HG03175 (cell line): ENCODE data around the gene PPARD.
"Not testable (repeated sequence)": the region's sequence is repeated elsewhere in the genome, so short reads cannot be mapped to it uniquely, and the experiment has no call there.

ENCODE experiments used
- ATAC-seq: cut with Tn5 transposase; IDR thresholded peaks from one replicate; pipeline ENCODE4 v1.9.1; 2021; ENCODE audit warnings: mild to moderate bottlenecking, moderate library complexity; ENCODE audit not compliant: unreplicated experiment

PPARD gene

DNA sequence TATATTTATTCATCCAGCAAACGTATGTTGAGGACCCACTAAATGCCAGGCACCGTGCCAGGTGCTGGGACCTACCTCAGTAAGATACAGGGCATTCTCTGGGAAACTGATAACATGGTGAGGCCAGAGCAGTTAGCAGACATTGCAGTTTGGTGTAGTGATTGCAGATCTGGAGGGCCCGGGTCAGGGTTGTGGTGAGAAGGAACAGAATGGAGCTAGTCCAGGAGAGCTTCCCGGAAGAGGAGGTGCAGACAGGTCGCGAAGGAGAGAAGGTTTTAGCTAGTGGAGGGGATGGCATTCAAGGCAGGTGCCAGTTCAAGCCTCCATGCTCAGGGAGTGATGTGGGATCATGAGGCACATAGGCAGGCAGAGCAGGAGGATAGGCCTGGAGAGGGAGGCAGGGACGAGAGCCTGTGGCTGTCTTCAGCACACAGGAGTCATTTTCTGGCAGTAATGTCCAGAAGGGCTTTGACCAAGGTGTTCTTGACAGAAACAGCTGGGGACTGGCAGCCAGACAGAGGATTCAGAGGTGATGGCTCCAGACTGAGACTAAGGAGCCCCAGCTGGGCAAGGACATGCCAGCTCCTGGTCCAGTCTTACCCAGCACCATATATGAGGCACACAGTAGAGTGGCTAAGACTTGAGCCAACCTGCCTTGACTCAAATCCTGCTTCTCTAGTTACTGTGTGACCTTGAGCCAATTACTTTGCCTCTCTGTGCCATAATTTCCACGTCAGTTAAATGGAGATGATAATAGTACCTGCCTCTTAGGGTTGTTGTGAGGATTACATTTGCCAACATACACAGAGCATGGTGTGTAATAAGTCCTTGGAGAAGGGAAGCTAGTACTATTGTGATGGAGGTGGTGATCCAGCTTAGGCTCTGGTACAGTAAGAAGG lies 61.4 kb downstream of the PPARD start:
- ATAC-seq, result no peak

DNA sequence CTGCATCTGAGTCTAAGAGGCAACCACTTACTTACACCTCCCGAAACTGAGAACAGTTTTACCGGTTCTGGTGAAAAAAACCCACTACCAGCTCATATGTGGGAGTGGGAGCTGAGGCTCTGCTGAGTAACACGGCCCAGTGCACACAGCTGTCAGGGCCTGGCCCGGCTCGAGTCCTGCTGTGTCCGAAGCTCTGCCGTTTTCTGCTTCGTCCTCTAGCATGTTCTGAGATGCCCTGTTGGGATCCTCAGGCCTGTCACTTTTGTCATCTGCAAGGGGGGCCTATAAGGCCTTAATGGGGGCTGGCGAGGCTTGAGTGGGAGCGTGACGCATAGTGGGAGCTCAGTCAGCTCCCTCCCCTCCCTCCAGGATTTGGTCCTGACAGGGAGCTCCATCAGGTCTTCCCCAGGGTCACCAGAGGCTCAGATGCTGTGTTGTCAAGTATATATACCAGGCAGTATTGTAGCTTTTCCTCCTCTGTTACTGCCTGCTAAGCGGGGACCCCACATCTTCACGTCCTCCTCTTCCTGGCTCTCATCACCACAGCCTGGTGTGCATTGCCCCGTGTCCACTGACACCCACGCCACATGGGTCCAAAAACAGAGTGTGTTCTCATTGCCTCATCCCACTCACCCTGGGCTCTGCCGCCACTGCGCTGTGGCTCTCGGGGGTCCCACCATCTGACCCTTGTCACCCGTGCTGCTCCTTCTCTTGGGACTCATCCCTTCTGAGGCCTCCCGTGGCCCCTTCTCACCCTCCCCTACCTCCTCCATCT lies 64.5 kb downstream of the PPARD start:
- ATAC-seq, result no peak

DNA sequence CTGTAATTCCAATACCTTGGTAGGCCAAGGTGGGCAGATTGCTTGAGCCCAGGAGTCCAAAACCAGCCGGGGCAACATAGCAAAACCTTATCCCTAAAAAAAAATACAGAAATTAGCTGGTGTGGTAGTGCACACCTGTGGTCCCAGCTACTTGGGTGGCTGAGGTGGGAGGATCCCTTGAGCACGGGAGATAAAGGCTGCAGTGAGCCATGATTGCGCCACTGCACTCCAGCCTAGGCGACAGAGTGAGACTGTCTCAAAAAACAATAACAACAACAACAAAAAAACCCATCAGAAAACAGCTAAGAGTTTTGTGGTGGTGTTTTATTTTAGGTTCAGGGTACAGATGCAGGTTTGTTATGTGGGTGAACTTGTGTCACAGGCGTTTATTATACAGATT lies 66.9 kb downstream of the PPARD start:
- no peak for ATAC-seq

DNA sequence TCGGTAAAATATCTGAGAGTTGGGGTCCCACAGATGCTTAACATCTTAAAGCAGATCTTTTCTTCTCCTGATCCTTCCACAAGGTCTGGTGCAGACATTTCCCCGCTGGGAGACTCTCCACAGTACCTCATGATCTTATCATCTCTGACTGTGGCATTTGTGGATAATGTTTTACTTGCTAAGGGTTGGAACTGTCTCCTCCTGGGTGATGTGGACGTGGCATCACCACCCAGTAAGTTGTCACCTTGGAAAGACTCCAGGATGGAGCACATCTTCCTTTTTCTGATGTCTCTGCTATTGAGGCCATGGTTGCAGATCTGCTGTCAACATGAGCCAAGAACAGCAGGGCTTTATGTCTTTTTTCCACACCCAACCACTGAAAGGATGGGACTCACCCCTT lies 67.8 kb downstream of the PPARD start:
- ATAC-seq, result no peak

DNA sequence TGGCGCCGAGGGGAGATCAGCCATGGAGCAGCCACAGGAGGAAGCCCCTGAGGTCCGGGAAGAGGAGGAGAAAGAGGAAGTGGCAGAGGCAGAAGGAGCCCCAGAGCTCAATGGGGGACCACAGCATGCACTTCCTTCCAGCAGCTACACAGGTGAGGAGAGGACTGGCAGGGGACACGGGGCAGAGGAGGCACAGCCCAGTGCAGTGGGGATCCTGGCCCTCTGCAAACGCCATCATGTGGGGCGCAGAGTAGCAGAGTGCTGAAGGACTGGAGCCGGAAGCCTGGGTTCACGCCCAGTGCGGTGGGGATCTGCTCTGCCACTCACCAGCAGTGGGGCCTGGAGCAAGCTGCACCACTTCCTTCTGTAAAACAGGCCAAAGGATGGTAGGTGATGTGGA lies 68.7 kb downstream of the PPARD start:
- no peak for ATAC-seq

DNA sequence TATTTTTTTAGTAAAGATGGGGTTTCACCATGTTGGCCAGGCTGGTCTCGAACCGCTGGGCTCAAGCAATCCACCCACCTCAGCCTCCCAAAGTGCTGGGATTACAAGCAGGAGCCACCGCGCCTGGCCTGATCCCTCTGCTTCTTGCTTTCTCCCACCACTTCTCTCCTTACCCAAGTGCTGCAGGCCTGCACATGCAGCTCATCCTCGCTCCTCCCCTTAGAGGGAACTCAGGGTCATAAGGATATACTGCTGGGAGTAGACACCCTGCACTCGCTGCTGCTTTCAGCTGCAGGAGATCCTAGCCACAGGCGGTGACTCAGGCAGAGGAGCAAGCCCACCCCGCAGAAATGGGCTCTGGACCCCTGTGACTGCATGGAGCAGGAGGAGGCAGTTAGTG lies 69.7 kb downstream of the PPARD start:
- ATAC-seq, result no peak

DNA sequence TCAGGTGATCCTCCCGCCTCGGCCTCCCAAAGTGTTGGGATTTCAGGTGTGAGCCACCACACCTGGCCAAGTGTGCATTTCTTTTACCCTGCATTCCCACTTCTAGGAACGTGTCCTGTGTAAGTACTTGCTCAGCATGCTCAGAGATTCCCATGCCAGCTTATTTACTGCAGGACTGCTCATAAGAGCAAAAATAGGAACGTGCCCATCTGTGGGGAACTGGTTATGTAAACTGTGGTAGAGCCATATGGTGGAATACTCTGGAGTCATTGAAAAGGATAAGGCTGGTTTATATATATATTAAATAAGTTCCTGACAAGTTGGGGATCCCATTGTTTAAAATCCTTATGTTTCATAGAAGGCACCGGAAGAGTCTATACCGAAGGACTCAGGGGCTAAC lies 71.6 kb downstream of the PPARD start:
- no peak for ATAC-seq

DNA sequence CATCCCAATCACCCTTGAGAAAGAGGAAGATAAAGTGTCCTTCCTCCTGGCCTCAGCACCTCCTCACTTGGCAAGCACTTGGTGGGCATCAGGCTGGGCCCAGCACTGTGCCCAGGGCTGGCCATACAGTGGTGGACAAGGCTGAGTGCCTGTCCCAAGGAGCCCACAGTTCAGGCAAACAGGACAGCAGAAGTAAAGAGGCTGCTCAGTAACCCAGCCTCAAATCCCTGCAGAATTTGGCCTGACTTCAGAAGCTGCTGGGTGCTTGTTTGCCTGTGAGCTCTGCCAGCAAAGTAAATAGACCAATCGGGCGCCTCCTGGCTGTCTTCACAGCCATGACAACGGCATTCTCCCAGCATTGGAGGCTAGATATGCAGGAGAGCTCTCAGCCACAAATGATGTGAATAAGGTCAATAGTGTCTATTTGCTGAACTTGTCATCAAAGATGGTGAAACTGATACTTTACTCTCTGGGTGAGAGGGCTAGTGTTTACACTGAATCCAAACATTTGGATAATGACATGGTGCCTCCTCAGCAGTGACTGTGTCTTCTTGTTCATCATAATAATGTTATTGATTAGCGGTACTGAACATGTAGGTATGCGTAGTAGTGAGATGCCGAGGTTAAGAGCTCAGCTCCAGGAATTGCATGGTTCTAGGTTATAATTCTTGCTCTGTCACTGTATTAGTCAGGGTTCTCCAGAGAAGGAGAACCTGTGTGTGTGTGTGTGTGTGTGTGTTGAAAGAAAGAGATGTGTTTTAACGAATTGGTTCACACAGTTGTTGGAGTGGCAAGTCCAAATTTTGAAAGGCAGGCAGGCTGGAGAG lies 72.9 kb downstream of the PPARD start:
- ATAC-seq, result no peak

DNA sequence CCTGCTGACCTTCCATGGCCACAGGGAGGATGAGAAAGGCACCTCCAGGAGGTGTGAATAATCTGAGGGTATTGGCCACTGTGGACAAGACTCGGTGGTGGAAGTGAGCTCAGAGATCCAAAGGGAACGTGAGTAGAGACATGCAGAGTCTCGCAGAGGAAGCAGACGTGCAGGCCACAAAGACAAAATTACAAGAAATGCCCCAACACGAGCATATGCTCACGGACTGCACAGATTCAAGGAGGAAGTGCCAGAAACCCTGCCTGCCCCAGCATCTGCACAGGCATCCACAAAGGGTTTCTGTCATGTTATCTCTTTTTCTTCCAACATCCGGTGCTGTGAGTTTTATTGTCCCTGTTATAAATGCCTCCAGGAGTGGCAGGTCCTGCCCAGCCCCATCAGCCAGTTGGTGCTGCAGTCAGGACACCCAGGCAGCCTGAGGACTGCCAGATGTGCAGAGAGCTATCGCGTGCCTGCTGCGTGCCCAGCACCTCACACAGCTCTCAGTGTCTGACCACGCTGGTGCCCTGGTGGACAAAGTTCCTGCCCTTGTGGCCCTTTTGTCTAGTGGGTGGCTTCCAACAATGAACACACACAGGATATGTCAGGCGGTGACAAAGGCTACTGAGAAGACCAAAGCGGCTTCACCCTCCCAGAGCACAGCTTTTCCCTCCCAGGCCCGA lies 75.8 kb downstream of the PPARD start:
- no peak for ATAC-seq

DNA sequence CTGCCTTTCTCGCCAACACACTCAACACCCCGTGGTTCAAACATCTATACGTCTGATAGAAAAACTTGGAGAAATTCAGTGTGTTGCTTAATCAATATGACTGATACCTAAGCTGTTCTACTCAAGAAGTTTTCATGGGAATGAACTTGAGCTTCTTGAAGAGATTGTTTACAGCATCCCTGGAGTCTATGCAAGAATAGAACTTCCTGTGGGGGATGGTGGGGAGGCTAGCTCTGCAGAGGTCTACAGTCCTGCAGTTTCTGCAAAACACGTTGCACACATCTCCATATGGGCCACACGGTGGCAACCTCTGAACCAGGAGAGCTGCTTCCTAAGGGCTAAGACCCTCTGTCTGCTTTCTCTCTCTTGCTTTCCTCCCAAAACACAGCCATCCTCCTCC lies 77.1 kb downstream of the PPARD start:
- ATAC-seq, result no peak

DNA sequence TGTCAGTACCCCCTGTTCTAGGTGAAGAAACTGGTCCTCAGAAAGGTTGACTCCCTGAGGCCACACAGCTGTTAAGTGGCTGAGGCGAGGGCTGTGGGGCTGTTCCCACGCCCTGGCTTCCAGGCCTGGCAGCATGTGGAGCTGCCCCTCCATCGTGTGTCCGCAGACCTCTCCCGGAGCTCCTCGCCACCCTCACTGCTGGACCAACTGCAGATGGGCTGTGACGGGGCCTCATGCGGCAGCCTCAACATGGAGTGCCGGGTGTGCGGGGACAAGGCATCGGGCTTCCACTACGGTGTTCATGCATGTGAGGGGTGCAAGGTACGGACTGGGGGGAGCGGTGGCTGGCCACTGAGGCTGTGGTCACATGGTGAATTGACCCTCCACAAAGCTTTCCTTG lies 77.6 kb downstream of the PPARD start:
- ATAC-seq, result no peak

DNA sequence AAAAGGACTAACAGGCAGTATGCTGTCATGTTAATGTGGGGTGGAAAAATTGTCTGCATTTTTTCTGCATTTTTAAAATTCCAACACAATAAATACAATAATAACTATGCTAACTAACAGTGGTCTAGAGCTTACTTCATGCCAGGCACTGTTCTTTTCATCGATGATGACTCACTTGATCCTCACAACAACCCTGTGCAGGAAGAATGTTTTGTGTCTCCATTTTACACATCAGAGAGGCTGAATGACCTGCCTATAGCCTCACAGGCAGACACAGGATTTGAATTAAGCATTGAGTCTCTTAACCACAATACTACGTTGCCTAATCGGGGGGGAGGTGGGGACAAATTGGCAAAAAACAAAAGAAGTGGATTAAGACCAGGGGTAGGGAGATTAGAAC lies 82.9 kb downstream of the PPARD start:
- ATAC-seq, result no peak

DNA sequence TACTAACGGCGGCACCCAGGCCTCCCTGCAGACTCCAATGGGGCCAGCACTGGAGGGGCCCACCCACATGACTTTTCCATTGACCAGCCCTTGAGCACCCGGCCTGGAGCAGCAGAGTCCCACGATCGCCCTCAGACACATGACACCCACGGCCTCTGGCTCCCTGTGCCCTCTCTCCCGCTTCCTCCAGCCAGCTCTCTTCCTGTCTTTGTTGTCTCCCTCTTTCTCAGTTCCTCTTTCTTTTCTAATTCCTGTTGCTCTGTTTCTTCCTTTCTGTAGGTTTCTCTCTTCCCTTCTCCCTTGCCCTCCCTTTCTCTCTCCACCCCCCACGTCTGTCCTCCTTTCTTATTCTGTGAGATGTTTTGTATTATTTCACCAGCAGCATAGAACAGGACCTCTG lies 83.7 kb downstream of the PPARD start:
- no peak for ATAC-seq

DNA sequence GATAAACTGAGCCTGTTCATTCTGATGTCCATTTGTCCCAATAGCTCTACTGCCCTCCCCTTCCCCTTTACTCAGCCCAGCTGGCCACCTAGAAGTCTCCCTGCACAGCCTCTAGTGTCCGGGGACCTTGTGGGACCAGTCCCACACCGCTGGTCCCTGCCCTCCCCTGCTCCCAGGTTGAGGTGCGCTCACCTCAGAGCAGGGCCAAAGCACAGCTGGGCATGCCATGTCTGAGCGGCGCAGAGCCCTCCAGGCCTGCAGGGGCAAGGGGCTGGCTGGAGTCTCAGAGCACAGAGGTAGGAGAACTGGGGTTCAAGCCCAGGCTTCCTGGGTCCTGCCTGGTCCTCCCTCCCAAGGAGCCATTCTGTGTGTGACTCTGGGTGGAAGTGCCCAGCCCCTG lies 85.1 kb downstream of the PPARD start:
- ATAC-seq, result no peak

DNA sequence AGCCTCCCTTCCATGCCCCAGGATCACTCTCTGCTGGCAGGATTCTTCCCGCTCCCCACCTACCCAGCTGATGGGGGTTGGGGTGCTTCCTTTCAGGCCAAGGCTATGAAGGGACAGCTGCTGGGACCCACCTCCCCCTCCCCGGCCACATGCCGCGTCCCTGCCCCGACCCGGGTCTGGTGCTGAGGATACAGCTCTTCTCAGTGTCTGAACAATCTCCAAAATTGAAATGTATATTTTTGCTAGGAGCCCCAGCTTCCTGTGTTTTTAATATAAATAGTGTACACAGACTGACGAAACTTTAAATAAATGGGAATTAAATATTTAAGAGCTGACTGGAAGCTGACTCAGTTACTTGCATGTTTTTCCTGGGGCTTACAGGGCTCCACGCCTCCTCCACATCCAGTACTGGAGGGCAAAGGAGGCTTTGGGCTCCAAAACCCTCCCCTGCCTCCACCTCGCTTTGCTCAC lies 85.5 kb downstream of the PPARD start:
- no peak for ATAC-seq

DNA sequence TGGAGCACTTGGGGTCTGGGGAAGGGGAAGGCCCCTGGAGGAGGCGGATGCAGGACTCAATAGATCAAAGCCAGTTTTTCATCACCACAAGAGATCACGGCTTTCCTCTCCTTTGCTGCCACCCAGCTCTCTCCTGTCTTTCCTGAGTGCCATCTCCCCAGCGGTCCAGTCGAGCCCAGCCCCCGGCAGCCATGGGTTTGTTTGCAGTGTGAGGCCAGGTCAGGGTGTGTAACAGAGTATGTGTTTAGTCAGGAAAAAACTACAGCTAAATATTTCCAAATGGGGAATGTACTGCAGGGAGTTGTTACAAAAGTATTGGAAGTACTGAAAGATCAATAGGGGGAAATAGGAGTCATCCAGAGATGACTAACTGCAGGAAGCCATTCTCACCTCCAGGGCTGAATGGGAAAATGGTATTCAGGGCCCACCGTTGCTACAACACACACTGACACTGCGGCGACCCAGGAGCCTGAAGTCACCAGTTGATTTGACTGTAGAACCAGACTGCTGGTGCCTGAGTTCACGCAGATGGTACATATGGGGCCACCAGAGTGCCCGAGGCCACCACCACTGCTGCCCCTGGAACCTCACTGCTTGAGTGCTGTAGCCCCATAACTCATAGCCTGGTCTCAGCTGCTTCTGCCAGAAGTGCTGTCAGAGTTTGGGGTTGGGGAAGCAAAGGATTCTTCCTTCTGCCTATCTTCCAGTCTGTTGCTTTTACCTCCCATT lies 86.2 kb downstream of the PPARD start:
- no peak for ATAC-seq

DNA sequence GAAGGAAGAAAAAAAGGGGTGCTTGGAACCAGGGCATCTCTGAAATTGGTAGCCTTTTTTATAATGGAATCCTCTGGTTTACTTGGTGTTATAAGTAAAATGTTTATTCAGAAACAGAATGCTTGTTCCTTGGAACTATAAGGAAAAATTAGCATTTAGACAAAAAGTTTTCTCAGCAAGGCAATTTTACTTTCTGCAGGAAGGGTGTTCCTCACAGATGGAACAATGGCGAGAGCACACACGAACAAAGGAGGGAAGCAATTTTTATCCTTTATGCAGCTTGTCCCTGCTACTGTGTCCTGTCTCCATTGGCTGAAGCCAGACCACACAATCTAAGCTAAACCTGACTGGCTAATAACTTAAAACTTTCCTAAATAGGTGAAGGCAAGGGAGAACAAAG lies 87.1 kb downstream of the PPARD start:
- no peak for ATAC-seq

DNA sequence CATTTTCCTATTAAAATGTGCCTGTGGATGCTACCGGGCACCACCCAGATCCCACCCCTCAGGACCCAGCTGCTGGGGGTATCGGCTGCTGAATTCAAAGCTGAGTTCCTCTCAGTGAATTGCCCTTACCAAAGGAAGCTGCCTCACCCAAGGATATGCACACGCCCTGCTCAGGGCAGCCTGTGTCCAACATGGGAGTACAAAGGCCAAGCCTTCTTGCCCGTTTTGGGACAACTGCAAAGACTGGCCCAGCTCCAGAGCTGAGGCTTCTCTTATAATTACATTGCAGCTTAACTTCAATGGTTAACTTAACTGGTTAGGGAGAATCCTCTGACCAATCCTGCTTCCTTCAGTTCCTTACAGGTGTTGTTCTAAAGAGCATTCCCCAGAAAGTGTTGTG lies 89.9 kb downstream of the PPARD start:
- no peak for ATAC-seq

DNA sequence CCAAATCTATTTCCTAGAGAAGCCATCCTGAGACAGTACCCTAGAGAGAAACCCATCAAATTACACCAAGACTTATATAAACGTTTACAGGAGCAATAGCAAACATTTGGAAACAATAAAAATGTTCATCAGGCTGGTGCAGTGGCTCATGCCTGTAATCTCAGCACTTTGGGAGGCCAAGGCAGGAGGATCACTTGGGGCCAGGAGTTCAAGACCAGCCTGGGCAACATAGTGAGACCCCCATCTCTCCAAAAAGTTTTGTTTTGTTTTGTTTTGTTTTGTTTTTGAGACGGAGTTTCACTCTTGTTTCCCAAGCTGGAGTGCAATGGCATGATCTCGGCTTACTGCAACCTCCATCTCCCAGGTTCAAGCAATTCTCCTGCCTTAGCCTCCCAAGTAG lies 90.3 kb downstream of the PPARD start:
- ATAC-seq, result not testable (repeated sequence)
